Sigmoid colon (tissue), 7 donors: ENCODE data around the gene FBXO42. TPM values are rescaled to one million over a fixed set of nuclear protein-coding genes. Genes with fewer than 3 reads are reported as not detected.
A peak's percentile ranks its signal among the peaks of the same experiment; 100 is the strongest.
"Not testable (repeated sequence)": the region's sequence is repeated elsewhere in the genome, so short reads cannot be mapped to it uniquely, and the experiment has no call there.

Experiments used
- DNase-seq: peaks from one replicate; pipeline ENCODE4 v3.0.0-alpha.2; 2019
- H3K27ac ChIP-seq, 4 donors: fragments of 200-600 bp; sonication (generic); one replicate each; pipeline ENCODE4 v1.5.1; 2016 to 2019; ENCODE audit warnings: mild to moderate bottlenecking in 1 of 4
- H3K27me3 ChIP-seq, 3 donors: fragments of 200-600 bp; sonication (generic); one replicate each; pipeline ENCODE4 v1.5.1; 2019; ENCODE audit warnings: mild to moderate bottlenecking in 1 of 3
- H3K36me3 ChIP-seq, 4 donors: fragments of 200-600 bp; sonication (generic); one replicate each; pipeline ENCODE4 v1.5.1; 2016 to 2019
- H3K4me1 ChIP-seq, 4 donors: fragments of 200-600 bp; sonication (generic); one replicate each; pipeline ENCODE4 v1.5.1; 2017 to 2019
- H3K4me3 ChIP-seq, 4 donors: fragments of 200-600 bp; sonication (generic); one replicate each; pipeline ENCODE4 v1.5.1; 2017 to 2019; ENCODE audit warnings: mild to moderate bottlenecking in 2 of 4, moderate library complexity in 1 of 4
- H3K9me3 ChIP-seq, 4 donors: fragments of 200-600 bp in 3 of 4; sonication (generic) in 3 of 4; one replicate each; pipeline versions ENCODE4 v1.5.1 to v1.6.1; 2013 to 2019
- EP300 ChIP-seq, 4 donors: sonication (generic); formaldehyde crosslinking; IDR thresholded peaks; one replicate each; pipeline ENCODE4 v1.6.1; 2017; ENCODE audit warnings: antibody characterized with exemption in 4 of 4
- POLR2A ChIP-seq, 2 donors: fragments of 450-650 bp; IDR thresholded peaks; one replicate each; pipeline ENCODE4 v1.6.1; 2016; ENCODE audit warnings: antibody characterized with exemption in 2 of 2, mild to moderate bottlenecking in 2 of 2, moderate library complexity in 2 of 2
- POLR2AphosphoS5 ChIP-seq, 4 donors: sonication (generic); formaldehyde crosslinking; IDR thresholded peaks; one replicate each; pipeline ENCODE4 v1.6.1; 2017; ENCODE audit warnings: antibody characterized with exemption in 4 of 4
- WGBS, 2 donors: extraction: QIAGEN DNeasy Blood & Tissue Kit; methylation state at CpG; one replicate each; pipeline ENCODE4 v1.1.7; 2013; 5-methylcytosine and 5-hydroxymethylcytosine counted together
- intact Hi-C: fragments of 100-400 bp; cut with DNase I; formaldehyde crosslinking; loops from one replicate; pipeline ENCODE4 v1.15.1; 2023
- polyA plus RNA-seq, 3 donors: library from polyadenylated mRNA; stranded (reverse); fragments of 200-250 nt; gene quantifications; one replicate each; pipeline ENCODE4 v1.2.3, GENCODE V29; 2013
- total RNA-seq, 4 donors: library from RNA; depleted of rRNA; stranded (reverse); fragments of >200 nt; gene quantifications; one replicate each; pipeline ENCODE4 v1.1.0, GENCODE V29; 2016
- TF ChIP-seq, protein P1 (sequence below), 4 experiments: fragments of 450-650 bp in 3 of 4; fragments of 200-600 bp in 1 of 4; IDR thresholded peaks; one replicate each; pipeline ENCODE4 v1.5.1; 2016 to 2019; ENCODE audit warnings: antibody characterized with exemption in 4 of 4, mild to moderate bottlenecking in 3 of 4, moderate library complexity in 2 of 4
- donor health status: healthy with polysubstance abuse.
- donor health status: Bipolar disorder and iron deficiency.
- donor health status: healthy.

Gene FBXO42
- total and polyA plus RNA-seq, 7 donors = 8.8 to 29.6 (median 16.6) TPM

DNA sequence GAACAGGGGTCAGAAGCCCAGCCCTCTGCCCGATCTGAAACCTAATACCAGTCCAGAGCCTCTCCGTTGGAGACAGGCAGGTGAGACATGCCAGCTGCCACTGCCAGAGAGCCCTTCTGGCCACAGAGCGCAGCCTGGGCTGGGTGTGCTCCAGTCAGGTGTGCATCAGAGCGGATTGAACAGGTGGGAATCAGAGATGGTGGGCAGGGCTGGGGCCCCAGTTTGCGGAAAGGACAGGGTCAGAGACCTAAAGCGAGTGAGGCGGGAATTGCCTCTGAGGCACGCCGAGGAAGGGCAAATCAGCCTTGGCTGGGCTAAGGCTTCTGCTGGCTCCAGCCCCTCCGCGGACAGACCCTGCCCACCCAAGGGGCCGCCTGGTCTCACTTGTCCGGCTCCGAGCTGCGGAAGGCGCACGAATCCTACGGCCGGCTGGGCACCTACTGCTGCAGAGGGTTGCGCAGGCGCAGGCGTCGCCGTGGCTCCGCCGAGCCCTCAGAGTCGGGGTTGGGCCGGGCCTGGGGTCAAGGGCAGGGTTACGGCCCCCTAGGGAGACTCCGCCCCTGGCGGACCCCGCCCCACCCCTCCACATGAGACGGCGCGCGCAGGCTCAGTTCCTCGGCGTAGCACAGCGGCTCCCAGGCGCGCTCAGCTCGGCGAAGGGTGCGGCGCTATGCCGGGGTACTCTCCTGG, 125.6 kb downstream of the FBXO42 start:
- WGBS, 2 donors = 26 to 29% methylated on average over 46 of the region's 46 CpGs
- Histone ChIP-seq H3K4me3 (peak overlapping the region in 3 of 4 donors; percentile 9 to 22 (median 11)), H3K4me1 (peaks cover 0 to 8% (median 8%) of the 10 kb centered on the region in 4 donors), H3K27me3 (peaks cover 15 to 36% (median 31%) of the 10 kb centered on the region in 3 donors), H3K9me3 (no peaks in the 10 kb centered on the region), H3K36me3 (no peaks in the 10 kb centered on the region), H3K27ac (no peak overlapping the region)
- intact Hi-C loops = no loop called here
- TF ChIP-seq, protein P1, sequence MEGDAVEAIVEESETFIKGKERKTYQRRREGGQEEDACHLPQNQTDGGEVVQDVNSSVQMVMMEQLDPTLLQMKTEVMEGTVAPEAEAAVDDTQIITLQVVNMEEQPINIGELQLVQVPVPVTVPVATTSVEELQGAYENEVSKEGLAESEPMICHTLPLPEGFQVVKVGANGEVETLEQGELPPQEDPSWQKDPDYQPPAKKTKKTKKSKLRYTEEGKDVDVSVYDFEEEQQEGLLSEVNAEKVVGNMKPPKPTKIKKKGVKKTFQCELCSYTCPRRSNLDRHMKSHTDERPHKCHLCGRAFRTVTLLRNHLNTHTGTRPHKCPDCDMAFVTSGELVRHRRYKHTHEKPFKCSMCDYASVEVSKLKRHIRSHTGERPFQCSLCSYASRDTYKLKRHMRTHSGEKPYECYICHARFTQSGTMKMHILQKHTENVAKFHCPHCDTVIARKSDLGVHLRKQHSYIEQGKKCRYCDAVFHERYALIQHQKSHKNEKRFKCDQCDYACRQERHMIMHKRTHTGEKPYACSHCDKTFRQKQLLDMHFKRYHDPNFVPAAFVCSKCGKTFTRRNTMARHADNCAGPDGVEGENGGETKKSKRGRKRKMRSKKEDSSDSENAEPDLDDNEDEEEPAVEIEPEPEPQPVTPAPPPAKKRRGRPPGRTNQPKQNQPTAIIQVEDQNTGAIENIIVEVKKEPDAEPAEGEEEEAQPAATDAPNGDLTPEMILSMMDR (IDR thresholded peaks at IDR 0.05) = no peak
- TF ChIP-seq POLR2A (IDR thresholded peaks at IDR 0.05) (no peak), EP300 (IDR thresholded peaks at IDR 0.05) (no peak), POLR2AphosphoS5 (IDR thresholded peaks at IDR 0.05) (no peak)
- DNase-seq = peak; percentile 62

DNA sequence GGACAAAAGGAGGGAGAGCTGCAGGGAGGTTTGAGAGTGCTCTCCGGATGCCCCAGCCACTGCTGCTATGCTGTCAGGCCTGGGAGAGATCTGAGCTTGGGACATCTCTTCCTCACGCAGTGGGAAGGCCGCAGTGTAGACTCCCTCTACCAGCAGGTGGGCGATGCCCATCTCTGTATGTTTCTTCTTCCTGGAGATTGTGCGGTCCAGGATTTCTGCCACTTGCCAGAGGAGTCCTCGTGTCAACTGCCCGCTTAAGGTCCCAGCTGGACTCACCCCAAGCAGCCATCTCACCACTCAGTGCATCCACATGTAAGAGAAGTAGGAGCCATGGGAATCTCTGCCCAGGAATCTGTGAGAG, 126.2 kb downstream of the FBXO42 start:
- H3K27me3 ChIP-seq = peaks cover 15 to 36% (median 31%) of the 10 kb centered on the region in 3 donors
- peaks cover 0 to 8% (median 8%) of the 10 kb centered on the region in 4 donors for H3K4me1 ChIP-seq
- TF ChIP-seq POLR2AphosphoS5 (IDR thresholded peaks at IDR 0.05) (no peak), EP300 (IDR thresholded peaks at IDR 0.05) (no peak), POLR2A (IDR thresholded peaks at IDR 0.05) (no peak)
- TF ChIP-seq, protein P1 (IDR thresholded peaks at IDR 0.05) = no peak
- no peaks in the 10 kb centered on the region for H3K36me3 ChIP-seq
- intact Hi-C loops = no loop called here
- H3K27ac ChIP-seq = no peak overlapping the region
- no peak for DNase-seq
- H3K9me3 ChIP-seq = no peaks in the 10 kb centered on the region
- WGBS, 2 donors = 96 to 98% methylated on average over 7 of the region's 7 CpGs
- H3K4me3 ChIP-seq = no peak overlapping the region

DNA sequence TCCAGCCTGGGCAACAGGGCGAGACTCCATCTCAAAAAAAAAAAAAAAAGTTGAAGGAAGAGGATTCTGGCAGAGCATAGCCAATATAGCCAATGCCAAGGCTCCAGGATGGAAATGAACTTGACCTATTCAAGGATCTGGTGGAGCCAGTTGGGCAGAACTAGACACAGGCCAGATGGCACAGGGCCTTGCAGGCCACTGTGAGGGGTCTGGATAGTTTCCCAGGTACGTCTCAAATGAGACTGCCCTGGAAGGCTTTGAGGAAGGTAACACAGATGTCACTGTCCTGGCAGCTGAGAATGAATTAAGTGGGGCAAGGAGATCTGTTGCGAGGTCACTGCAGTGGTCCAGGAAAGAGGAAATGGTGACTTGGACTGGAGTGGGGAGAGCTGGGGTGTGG, 127.8 kb downstream of the FBXO42 start:
- Histone ChIP-seq H3K36me3 (no peaks in the 10 kb centered on the region), H3K4me1 (peaks cover 0 to 8% (median 8%) of the 10 kb centered on the region in 4 donors), H3K9me3 (no peaks in the 10 kb centered on the region), H3K4me3 (no peak overlapping the region), H3K27me3 (peaks cover 15 to 36% (median 31%) of the 10 kb centered on the region in 3 donors), H3K27ac (no peak overlapping the region)
- no peak for TF ChIP-seq POLR2A (IDR thresholded peaks at IDR 0.05)
- TF ChIP-seq, protein P1 (IDR thresholded peaks at IDR 0.05) = no peak
- DNase-seq = no peak
- WGBS, 2 donors = 89 to 92% methylated on average over 3 of the region's 3 CpGs
- intact Hi-C loops = no loop called here

DNA sequence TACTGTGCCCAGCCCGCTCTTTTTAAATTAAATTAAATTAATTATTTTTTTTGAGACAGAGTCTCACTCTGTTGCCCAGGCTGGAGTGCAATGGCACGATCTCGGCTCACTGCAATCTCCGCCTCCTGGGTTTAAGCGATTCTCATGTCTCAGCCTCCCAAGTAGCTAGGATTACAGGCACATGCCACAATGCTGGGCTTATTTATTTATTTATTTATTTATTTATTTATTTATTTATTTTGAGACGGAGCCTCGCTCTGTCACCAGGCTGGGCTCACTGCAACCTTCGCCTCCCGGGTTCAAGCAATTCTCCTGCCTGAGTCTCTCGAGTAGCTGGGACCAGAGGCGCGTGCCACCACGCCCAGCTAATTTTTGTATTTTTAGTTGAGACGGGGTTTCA, 129.6 kb downstream of the FBXO42 start:
- Histone ChIP-seq H3K4me1 (peaks cover 0 to 14% (median 11%) of the 10 kb centered on the region in 4 donors), H3K27me3 (peaks cover 14 to 28% (median 24%) of the 10 kb centered on the region in 3 donors)
- intact Hi-C loops, H3K4me3 ChIP-seq, DNase-seq, H3K36me3 ChIP-seq, H3K27ac ChIP-seq, H3K9me3 ChIP-seq: not testable (repeated sequence)
- 93 to 95% methylated on average over 14 of the region's 14 CpGs for WGBS, 2 donors

DNA sequence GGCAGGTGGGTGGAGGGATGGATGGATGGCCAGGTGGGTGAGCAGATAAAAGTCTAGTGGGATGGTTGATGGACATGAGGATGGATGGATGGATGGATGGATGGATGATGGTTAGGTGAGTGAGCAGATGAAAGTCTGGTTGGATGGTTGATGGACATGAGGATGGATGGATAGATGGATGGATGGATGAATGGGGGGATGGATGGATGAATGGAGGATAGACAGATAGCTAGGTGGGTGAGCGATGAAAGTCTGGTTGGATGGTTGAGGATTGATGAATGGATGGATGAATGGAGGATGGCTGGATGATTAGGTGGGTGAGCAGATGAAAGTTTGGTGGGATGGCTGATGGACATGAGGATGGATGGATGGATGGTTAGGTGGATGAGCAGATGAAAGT, 130.8 kb downstream of the FBXO42 start:
- no peak for TF ChIP-seq POLR2AphosphoS5 (IDR thresholded peaks at IDR 0.05)
- no peak for TF ChIP-seq POLR2A (IDR thresholded peaks at IDR 0.05)
- TF ChIP-seq, protein P1 (IDR thresholded peaks at IDR 0.05) = no peak
- TF ChIP-seq EP300 (IDR thresholded peaks at IDR 0.05) = no peak
- no peak for DNase-seq
- Histone ChIP-seq H3K36me3 (no peaks in the 10 kb centered on the region), H3K4me1 (peaks cover 0 to 15% (median 13%) of the 10 kb centered on the region in 4 donors), H3K4me3 (no peak overlapping the region), H3K27me3 (peaks cover 2 to 16% (median 11%) of the 10 kb centered on the region in 3 donors), H3K9me3 (no peaks in the 10 kb centered on the region), H3K27ac (no peak overlapping the region)
- intact Hi-C loops = no loop called here
- 95 to 98% methylated on average over 1 of the region's 1 CpG for WGBS, 2 donors
